Testis (tissue), 3 donors: ENCODE results near the gene DCTN3. TPM values are rescaled to one million over a fixed set of nuclear protein-coding genes. Genes with fewer than 3 reads are reported as not detected.
A peak's percentile ranks its signal among the peaks of the same experiment; 100 is the strongest.

ENCODE experiments used
- DNase-seq: peaks from one replicate; pipeline ENCODE4 v3.0.0-alpha.2; 2019
- H3K27ac ChIP-seq, 2 donors: fragments of 200-600 bp; sonication (generic); one replicate each; pipeline ENCODE4 v1.5.1; 2019
- H3K27me3 ChIP-seq: fragments of 200-600 bp; sonication (generic); one replicate; pipeline ENCODE4 v1.5.1; 2019
- H3K36me3 ChIP-seq: fragments of 200-600 bp; sonication (generic); one replicate; pipeline ENCODE4 v1.5.1; 2017; ENCODE audit warnings: low read depth; ENCODE audit errors: missing control alignments
- H3K4me1 ChIP-seq: fragments of 200-600 bp; sonication (generic); one replicate; pipeline ENCODE4 v1.5.1; 2019
- H3K4me3 ChIP-seq, 2 donors: fragments of 200-600 bp; sonication (generic); one replicate each; pipeline ENCODE4 v1.5.1; 2017 to 2019
- H3K9me3 ChIP-seq: fragments of 200-600 bp; sonication (generic); one replicate; pipeline ENCODE4 v1.5.1; 2017
- POLR2A ChIP-seq: fragments of 450-650 bp; IDR thresholded peaks from one replicate; pipeline ENCODE4 v1.6.1; 2017; ENCODE audit warnings: antibody characterized with exemption, mild to moderate bottlenecking, moderate library complexity
- WGBS, 2 donors: methylation state at CpG; one replicate each; pipeline ENCODE4 v1.1.5; 2018; 5-methylcytosine and 5-hydroxymethylcytosine counted together
- intact Hi-C: fragments of 100-400 bp; cut with DNase I; formaldehyde crosslinking; loops from one replicate; pipeline ENCODE4 v1.15.1; 2023; ENCODE audit warnings: low total_unique reads
- polyA plus RNA-seq: library from polyadenylated mRNA; stranded (reverse); fragments of 350-450 nt; fragmentation: Illumina TruSeq; extraction: RNeasy Lipid Tissue Mini Kit (QIAGEN cat#74804); gene quantifications from one replicate; pipeline ENCODE4 v1.2.3, GENCODE V29; 2014; ENCODE audit warnings: low read depth, low replicate concordance; ENCODE audit not compliant: insufficient read depth
- total RNA-seq, 2 donors: library from RNA; depleted of rRNA; stranded (reverse); fragments of >200 nt; gene quantifications; one replicate each; pipeline ENCODE4 v1.2.3, GENCODE V29; 2016
- TF ChIP-seq, protein P1 (sequence below), 3 experiments: fragments of 450-650 bp in 2 of 3; fragments of 200-600 bp in 1 of 3; sonication (generic) in 1 of 3; IDR thresholded peaks; one replicate each; pipeline ENCODE4 v1.5.1; 2016 to 2019; ENCODE audit warnings: antibody characterized with exemption in 3 of 3, mild to moderate bottlenecking in 2 of 3, moderate library complexity in 1 of 3

DCTN3 gene
- total and polyA plus RNA-seq, 3 donors from 2014 or later, result 55.1 to 82.9 (median 78.5) TPM

DNA sequence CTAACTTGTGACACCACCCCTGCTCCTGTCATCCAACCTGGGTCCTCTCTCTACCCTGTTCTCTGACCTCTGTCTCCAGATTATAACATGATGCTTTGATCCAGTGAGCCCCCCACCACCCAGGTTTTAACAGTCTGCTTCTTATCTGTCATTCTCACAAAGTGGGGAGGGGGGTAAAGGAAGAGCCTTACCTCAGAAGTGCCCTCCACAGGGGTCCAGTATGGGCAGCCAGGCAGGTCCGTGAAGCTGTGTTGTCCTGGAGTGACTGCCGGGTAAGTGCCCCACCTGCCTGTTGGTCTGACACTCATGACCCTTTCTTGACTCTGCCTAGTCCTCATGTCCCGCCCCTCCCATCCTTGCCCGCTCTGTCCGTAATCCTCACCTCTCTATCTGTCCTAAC is 35.1 kb upstream of the DCTN3 start:
- H3K4me1 ChIP-seq, result peaks cover 46% of the 10 kb centered on the region
- whole genome bisulfite sequencing, 2 donors, result 81 to 83% methylated on average over 4 to 5 of the region's 5 CpGs
- intact Hi-C loops, result no loop called here

DNA sequence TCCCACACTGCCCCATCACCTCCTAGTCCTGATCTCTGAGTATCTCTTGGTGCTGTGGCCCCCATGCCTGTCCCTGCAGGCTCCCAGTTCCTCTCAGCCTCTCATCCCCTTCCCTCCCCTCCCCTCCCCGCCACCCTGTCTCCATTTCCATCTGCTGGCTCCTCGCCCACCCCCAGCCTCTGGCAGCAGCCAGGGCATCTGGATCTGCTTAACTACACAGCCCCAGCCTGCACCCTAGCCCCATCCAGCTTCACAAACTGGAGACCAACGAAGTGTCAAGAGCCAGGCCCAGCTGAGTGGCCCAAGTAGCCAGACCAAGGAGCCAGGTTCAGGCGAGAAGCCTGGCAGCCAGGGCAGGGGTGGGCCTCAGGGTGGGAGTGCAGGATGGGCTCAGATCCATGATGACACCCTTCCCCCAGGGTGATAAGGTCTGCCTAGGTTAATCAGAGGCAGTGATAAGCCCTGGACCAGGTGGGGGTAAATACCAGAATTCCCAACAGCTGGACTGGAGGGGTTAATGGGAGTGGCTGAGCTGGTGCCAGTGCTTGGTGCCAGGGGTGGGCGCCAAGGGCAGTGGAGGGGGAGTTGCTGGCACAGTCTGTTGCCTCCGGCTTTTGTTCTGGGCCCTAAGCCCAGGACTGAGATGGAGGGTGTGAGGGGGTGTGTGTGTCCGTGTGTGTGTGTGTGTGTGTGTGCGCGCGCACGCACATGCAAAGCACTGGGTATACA is 34.2 kb upstream of the DCTN3 start:
- Histone ChIP-seq H3K9me3 (no peaks in the 10 kb centered on the region), H3K4me1 (peaks cover 46% of the 10 kb centered on the region), H3K27me3 (no peaks in the 10 kb centered on the region), H3K27ac (peak overlapping the region; percentile 26 to 37), H3K4me3 (no peak overlapping the region), H3K36me3 (no peaks in the 10 kb centered on the region)
- intact Hi-C loops, result no loop called here
- 19 to 40% methylated on average over 11 of the region's 11 CpGs for WGBS, 2 donors
- TF ChIP-seq, protein P1, sequence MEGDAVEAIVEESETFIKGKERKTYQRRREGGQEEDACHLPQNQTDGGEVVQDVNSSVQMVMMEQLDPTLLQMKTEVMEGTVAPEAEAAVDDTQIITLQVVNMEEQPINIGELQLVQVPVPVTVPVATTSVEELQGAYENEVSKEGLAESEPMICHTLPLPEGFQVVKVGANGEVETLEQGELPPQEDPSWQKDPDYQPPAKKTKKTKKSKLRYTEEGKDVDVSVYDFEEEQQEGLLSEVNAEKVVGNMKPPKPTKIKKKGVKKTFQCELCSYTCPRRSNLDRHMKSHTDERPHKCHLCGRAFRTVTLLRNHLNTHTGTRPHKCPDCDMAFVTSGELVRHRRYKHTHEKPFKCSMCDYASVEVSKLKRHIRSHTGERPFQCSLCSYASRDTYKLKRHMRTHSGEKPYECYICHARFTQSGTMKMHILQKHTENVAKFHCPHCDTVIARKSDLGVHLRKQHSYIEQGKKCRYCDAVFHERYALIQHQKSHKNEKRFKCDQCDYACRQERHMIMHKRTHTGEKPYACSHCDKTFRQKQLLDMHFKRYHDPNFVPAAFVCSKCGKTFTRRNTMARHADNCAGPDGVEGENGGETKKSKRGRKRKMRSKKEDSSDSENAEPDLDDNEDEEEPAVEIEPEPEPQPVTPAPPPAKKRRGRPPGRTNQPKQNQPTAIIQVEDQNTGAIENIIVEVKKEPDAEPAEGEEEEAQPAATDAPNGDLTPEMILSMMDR (IDR thresholded peaks at IDR 0.05), result no peak
- no peak for TF ChIP-seq POLR2A
- peak; percentile 77 for DNase-seq

More for the DNA sequence above, 35.1 kb upstream of the DCTN3 start:
- Histone ChIP-seq H3K9me3 (no peaks in the 10 kb centered on the region), H3K27me3 (no peaks in the 10 kb centered on the region), H3K36me3 (no peaks in the 10 kb centered on the region), H3K4me3 (no peak overlapping the region), H3K27ac (no peak overlapping the region)
- TF ChIP-seq, protein P1 (IDR thresholded peaks at IDR 0.05), result no peak
- no peak for TF ChIP-seq POLR2A
- no peak for DNase-seq

DNA sequence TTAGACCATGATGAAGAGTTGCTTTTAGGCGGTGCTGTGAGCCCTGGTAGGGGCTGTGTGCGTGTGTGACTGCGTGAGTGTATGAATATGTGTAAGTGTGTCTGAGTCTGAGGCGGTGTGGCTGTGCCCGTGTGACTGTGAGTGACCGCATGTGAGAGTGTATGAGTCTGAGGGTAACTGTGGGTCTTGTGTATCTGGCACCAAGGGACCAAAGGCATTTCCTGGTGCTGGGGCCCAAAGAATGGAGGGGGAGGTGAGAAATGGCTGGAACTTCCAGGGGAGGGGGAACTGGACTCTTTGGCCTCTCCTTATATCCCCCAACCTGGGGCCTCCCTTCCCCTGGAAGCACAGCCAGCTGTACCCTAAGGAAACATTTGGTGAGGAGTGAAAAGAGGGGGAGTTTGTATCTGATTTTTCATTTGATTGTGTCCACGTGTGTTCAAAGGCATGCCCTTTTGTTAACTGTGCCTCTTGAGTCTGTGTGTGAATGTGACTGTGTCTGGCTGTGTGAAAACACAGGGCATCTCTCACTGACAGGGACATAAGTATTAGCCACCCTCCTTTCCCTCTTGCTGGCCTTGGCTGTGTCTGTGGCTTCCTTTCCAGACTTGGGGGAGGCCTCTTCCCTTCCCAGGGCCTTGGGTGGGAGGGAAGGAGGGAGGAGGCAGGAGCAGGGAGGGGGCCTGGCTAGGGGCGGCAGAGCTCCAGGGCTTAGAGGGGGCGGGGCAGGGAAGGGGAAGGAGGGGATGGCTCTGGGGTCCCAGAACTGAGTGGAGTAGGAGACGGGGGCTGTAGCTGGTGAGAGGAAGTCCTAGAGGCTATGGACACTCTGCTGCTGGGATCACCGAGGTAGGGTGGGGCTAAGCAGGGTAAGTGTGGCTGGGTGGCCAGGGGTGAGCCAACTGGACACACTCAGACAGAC is 33.1 kb upstream of the DCTN3 start:
- H3K27me3 ChIP-seq, result no peaks in the 10 kb centered on the region
- peak overlapping the region in 1 of 2 donors; percentile 37 for H3K27ac ChIP-seq
- 35 to 49% methylated on average over 11 of the region's 11 CpGs for WGBS, 2 donors
- H3K36me3 ChIP-seq, result no peaks in the 10 kb centered on the region
- no peaks in the 10 kb centered on the region for H3K9me3 ChIP-seq
- peak; percentile 53 for DNase-seq
- H3K4me1 ChIP-seq, result peaks cover 46% of the 10 kb centered on the region
- intact Hi-C loops, result no loop called here
- H3K4me3 ChIP-seq, result no peak overlapping the region
- no peak for TF ChIP-seq POLR2A
- TF ChIP-seq, protein P1 (IDR thresholded peaks at IDR 0.05), result no peak

DNA sequence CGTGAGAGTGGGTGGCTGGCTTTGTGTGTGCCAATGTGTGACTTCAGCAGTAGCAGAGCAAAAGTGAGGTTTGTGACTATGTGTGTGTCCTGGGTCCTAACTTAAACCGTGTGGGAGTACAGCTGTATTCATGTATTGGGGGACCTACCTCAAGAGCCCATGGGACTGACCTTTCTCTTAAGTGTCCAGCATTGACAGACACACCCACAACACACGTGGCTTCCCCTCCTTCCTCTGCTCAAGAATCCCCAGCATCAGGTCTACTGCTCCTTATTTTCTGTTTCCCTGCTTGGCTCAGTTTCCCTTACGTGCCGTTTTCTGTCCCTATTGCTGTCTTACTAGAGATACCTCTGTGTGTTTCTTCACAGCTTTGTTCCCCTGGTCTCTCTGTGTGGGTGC is 32.3 kb upstream of the DCTN3 start:
- peak overlapping the region in 1 of 2 donors; percentile 37 for H3K27ac ChIP-seq
- DNase-seq, result peak; percentile 43
- H3K36me3 ChIP-seq, result no peaks in the 10 kb centered on the region
- WGBS, 2 donors, result 16 to 20% methylated on average over 5 of the region's 5 CpGs
- peaks cover 48% of the 10 kb centered on the region for H3K4me1 ChIP-seq
- peak overlapping the region; percentile 6 to 53 for H3K4me3 ChIP-seq
- intact Hi-C loops, result no loop called here
- H3K27me3 ChIP-seq, result no peaks in the 10 kb centered on the region
- no peaks in the 10 kb centered on the region for H3K9me3 ChIP-seq
- TF ChIP-seq POLR2A, result no peak
- TF ChIP-seq, protein P1 (IDR thresholded peaks at IDR 0.05), result no peak
